Activated CD8-positive, alpha-beta T cell treated with anti-CD3 and anti-CD28 coated beads for 36 hours (primary cell): ENCODE results near the gene TCAP. TPM values are rescaled to one million over a fixed set of nuclear protein-coding genes. Genes with fewer than 3 reads are reported as not detected.

ENCODE experiments used
- ATAC-seq: fragments of 200-7000 bp; cut with Tn5 transposase; one replicate; pipeline ENCODE4 v1.10.0; 2021; ENCODE audit warnings: mild to moderate bottlenecking, moderate library complexity
- CTCF ChIA-PET: fragments of 350-600 bp; sonication (Branson Sonifier 250); formaldehyde crosslinking; loops from one replicate; lab custom pipeline; 2021; ENCODE audit warnings: antibody characterized with exemption; lab: Charles Lee
- POLR2A ChIA-PET: fragments of 350-600 bp; sonication (Branson Sonifier 250); formaldehyde crosslinking; loops from one replicate; lab custom pipeline; 2021; ENCODE audit warnings: antibody characterized with exemption; lab: Charles Lee
- DNase-seq: peaks from one replicate; pipeline ENCODE4 v3.0.0-alpha.2; 2020
- H3K27ac Mint-ChIP-seq: one replicate; pipeline ENCODE4 v1.8.0; 2021; ENCODE audit warnings: mild to moderate bottlenecking, mixed read lengths
- H3K27me3 Mint-ChIP-seq: one replicate; pipeline ENCODE4 v1.8.0; 2021; ENCODE audit warnings: mixed read lengths
- H3K36me3 Mint-ChIP-seq: one replicate; pipeline ENCODE4 v1.8.0; 2021; ENCODE audit warnings: low read depth, mixed read lengths
- H3K4me1 Mint-ChIP-seq: one replicate; pipeline ENCODE4 v1.8.0; 2021; ENCODE audit warnings: low read depth, mixed read lengths
- H3K4me3 Mint-ChIP-seq: one replicate; pipeline ENCODE4 v1.8.0; 2021; ENCODE audit warnings: mild to moderate bottlenecking, moderate library complexity, mixed read lengths
- H3K9me3 Mint-ChIP-seq: one replicate; pipeline ENCODE4 v1.8.0; 2021; ENCODE audit warnings: mixed read lengths
- intact Hi-C: fragments of 100-400 bp; cut with micrococcal nuclease; formaldehyde crosslinking; loops from one replicate; pipeline ENCODE4 v1.10.0; 2022
- total RNA-seq, 2 experiments: library from RNA; stranded (reverse); gene quantifications; one replicate each; pipeline ENCODE4 v1.2.3, GENCODE V29; 2021
- TF ChIP-seq, protein P1 (sequence below): fragments of 200-600 bp; IDR thresholded peaks from one replicate; pipeline ENCODE4 v1.8.0; 2022; ENCODE audit warnings: antibody characterized with exemption, mild to moderate bottlenecking

Gene TCAP
- total RNA-seq, 2 experiments from 2014 or later, result 0.95 to 1.3 TPM

DNA sequence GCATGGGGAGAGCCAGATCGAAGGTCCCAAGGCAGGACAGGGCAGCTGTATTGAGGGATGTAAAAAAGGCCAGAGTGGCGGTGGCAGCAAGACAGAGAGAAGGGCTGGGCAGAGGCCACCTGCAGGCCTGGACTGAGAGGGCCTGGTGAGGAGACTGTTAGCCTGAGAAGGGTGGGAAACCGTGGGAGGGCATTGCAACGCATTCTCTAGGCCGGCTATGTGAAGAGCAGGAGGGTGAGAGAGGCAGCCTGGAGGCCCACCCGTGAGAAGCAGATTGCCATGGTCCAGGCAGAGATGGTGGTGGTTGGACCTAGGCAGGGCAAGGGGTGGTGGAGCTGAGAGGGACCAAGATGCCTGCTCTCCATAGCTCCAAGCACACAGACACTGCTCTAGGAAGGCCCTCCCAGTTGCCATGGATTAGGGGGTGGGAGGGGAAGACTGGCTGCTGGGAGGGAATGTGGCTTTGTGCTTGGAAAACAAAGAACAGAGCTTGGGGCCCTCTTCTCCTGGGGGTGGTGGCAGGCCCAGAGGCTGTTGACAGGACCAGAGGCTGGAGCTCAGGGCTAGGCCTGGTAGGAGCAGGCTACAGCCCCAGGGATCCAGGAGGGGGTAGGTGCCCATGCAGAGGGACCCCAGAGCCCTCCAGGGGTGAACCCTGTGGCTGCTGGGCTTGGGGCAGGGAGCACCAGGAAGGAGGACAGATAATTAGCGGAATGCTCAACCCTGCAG, 12.4 kb upstream of the TCAP start:
- H3K4me3 Mint-ChIP-seq, result no peak overlapping the region
- H3K27ac Mint-ChIP-seq, result peak overlapping the region; percentile 26
- DNase-seq (no peak), ATAC-seq (no peak)
- CTCF ChIA-PET, result interaction anchor here (0.9 to 6.4 kb wide), 14 partner anchors 8 to 112 kb away, joined by 3 to 146 read pairs (median 14); partner anchors contain the start of genes MIEN1, PNMT, STARD3 and TCAP
- H3K4me1 Mint-ChIP-seq, result peaks cover 41% of the 10 kb centered on the region
- POLR2A ChIA-PET, result interaction anchor here (0.6 to 1.0 kb wide), 5 partner anchors 13 to 55 kb away, joined by 3 to 6 read pairs (median 3); no protein-coding TSS in a partner anchor
- intact Hi-C loops, result no loop called here
- no peaks in the 10 kb centered on the region for H3K27me3 Mint-ChIP-seq
- no peaks in the 10 kb centered on the region for H3K9me3 Mint-ChIP-seq
- H3K36me3 Mint-ChIP-seq, result peaks cover 9% of the 10 kb centered on the region
- TF ChIP-seq, protein P1, sequence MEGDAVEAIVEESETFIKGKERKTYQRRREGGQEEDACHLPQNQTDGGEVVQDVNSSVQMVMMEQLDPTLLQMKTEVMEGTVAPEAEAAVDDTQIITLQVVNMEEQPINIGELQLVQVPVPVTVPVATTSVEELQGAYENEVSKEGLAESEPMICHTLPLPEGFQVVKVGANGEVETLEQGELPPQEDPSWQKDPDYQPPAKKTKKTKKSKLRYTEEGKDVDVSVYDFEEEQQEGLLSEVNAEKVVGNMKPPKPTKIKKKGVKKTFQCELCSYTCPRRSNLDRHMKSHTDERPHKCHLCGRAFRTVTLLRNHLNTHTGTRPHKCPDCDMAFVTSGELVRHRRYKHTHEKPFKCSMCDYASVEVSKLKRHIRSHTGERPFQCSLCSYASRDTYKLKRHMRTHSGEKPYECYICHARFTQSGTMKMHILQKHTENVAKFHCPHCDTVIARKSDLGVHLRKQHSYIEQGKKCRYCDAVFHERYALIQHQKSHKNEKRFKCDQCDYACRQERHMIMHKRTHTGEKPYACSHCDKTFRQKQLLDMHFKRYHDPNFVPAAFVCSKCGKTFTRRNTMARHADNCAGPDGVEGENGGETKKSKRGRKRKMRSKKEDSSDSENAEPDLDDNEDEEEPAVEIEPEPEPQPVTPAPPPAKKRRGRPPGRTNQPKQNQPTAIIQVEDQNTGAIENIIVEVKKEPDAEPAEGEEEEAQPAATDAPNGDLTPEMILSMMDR, result no peak

DNA sequence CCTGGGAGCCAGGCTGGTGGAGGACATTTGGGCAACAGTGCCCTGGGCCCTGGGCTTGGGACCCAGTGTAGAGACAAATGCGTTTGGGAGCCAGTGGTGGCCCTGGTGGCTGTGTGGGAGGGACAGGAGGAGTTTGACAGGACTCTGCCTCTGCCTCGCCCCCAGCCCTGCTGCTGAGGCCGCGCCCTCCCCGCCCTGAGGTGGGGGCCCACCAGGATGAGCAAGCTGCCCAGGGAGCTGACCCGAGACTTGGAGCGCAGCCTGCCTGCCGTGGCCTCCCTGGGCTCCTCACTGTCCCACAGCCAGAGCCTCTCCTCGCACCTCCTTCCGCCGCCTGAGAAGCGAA, 11.9 kb upstream of the TCAP start:
- Mint-ChIP-seq H3K36me3 (peaks cover 9% of the 10 kb centered on the region), H3K4me3 (no peak overlapping the region), H3K9me3 (no peaks in the 10 kb centered on the region), H3K4me1 (peaks cover 46% of the 10 kb centered on the region), H3K27me3 (no peaks in the 10 kb centered on the region), H3K27ac (no peak overlapping the region)
- DNase-seq (no peak), ATAC-seq (no peak)
- TF ChIP-seq, protein P1, result no peak
- ChIA-PET CTCF (interaction anchor here (0.5 to 6.4 kb wide), 39 partner anchors 9 to 573 kb away, joined by 3 to 146 read pairs (median 4); partner anchors contain the start of genes MIEN1, PNMT, STARD3 and TCAP), POLR2A (interaction anchor here (0.6 to 1.2 kb wide), 3 partner anchors 14 to 26 kb away, joined by 3 to 4 read pairs (median 3); no protein-coding TSS in a partner anchor)
- intact Hi-C loops, result no loop called here

DNA sequence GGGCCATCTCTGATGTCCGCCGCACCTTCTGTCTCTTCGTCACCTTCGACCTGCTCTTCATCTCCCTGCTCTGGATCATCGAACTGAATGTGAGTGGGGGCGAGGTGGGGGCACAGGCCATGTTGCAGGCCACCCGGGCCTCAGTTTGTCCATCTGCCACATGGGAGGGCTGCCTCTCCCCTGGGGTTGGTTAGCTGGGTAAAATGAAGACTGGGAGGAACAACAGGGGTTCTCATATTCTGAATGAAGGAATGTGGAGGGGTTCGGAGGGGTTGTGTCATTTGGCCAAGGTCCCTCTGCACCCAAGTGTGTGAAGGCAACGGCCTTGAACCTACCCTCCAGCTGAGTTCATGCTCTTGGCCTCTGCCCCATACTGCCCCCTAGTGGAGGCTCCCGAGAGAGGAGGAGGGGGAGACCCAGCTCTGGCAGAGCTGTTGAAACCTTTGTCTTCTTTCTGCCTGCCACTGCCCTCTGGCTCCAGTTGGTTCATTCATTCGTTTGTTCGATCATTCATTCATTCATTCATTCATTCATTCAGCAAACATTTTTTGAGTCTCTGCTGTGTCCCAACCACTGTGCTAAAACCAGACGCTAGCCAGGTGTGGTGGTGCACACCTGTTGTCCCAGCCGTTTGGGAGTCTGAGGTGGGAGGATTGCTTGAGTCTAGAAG, 11.4 kb upstream of the TCAP start:
- CTCF ChIA-PET, result interaction anchor here (0.5 to 6.4 kb wide), 44 partner anchors 8 to 572 kb away, joined by 3 to 146 read pairs (median 4); partner anchors contain the start of genes MIEN1, PGAP3, PNMT and STARD3

DNA sequence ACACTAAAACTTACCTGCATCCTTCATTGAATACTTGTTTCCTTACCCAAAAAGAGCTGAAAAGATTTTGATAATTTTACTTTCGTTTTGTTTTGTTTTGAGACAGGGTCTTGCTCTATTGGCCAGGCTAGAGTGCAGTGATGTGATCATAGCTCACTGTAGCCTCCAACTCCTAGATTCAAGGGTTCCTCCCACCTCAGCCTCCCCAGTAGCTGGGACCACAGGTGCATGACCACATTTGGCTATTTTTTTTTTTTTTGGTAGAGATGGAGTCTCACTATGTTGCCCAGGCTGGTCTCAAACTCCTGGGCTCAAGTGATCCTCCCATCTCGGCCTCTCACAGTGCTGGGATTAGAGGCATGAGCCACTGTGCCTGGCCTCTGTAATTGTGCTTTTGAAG, 10.0 kb upstream of the TCAP start:
- peaks cover 7% of the 10 kb centered on the region for H3K36me3 Mint-ChIP-seq
- H3K4me1 Mint-ChIP-seq, result peaks cover 49% of the 10 kb centered on the region
- H3K4me3 Mint-ChIP-seq, result no peak overlapping the region
- H3K27ac Mint-ChIP-seq, result no peak overlapping the region
- no peaks in the 10 kb centered on the region for H3K27me3 Mint-ChIP-seq
- ChIA-PET POLR2A (interaction anchor here (1.5 kb wide), 1 partner anchor 14 kb away, joined by 4 read pairs; no protein-coding TSS in a partner anchor), CTCF (interaction anchor here (0.6 to 6.4 kb wide), 16 partner anchors 10 to 371 kb away, joined by 3 to 146 read pairs (median 12); partner anchors contain the start of genes GRB7, MIEN1, PNMT and STARD3)
- TF ChIP-seq, protein P1, result no peak
- ATAC-seq, result no peak
- no peaks in the 10 kb centered on the region for H3K9me3 Mint-ChIP-seq
- intact Hi-C loops, result no loop called here
- DNase-seq, result no peak

More for the DNA sequence above, 11.4 kb upstream of the TCAP start:
- Mint-ChIP-seq H3K9me3 (no peaks in the 10 kb centered on the region), H3K27me3 (no peaks in the 10 kb centered on the region), H3K4me1 (peaks cover 48% of the 10 kb centered on the region), H3K36me3 (peaks cover 7% of the 10 kb centered on the region), H3K27ac (no peak overlapping the region), H3K4me3 (no peak overlapping the region)
- ATAC-seq (peak; percentile 91), DNase-seq (peak; percentile 89)
- intact Hi-C loops, result no loop called here
- POLR2A ChIA-PET, result interaction anchor here (1.0 to 1.5 kb wide), 3 partner anchors 13 to 25 kb away, joined by 3 to 4 read pairs (median 4); no protein-coding TSS in a partner anchor
- TF ChIP-seq, protein P1, result peak; percentile 96
